Measurements from ENCODE around the gene ZNF322. TPM values are rescaled to one million over a fixed set of nuclear protein-coding genes. Genes with fewer than 3 reads are reported as not detected.

The ZNF322 gene
- total and polyA plus RNA-seq, 2 of the 8 experiments (the other 6 are each of a cell fraction or from before 2014, with no cell fraction given): 5.3 to 35.0 TPM

DNA sequence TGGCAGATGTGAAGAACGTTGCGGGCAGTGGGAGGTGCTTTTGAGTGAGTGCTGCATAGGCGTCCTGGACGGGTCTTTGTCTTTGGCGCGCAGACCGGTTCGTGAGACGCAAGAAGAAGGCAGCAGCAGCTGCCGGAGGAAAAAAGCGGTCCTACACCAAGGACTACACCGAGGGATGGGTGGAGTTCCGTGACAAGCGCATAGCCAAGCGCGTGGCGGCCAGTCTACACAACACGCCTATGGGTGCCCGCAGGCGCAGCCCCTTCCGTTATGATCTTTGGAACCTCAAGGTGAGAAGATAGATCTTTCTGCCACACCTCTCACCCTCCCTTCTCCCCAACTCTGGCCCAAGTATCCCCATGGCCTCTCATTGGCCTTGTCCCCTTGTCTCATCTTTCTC, 61.7 kb downstream of the ZNF322 start:
- Histone ChIP-seq H3K79me1 (ENCODE audit: low read depth, low read length) (peaks cover 8% of the 10 kb centered on the region), H3K36me3 (ENCODE audit: control insufficient read depth in 2 of 4, insufficient read depth in 4 of 4, low read length in 3 of 4) (peaks cover 0 to 6% (median 3%) of the 10 kb centered on the region in 4 experiments; a peak in 2 of 8 replicates), H3K27ac (ENCODE audit: low read depth, low read length) (no peak overlapping the region), H3K23me2 (ENCODE audit: low read depth, low read length) (peaks cover 18% of the 10 kb centered on the region), H3K9ac (replicated peaks in 1 of 4; ENCODE audit: extremely low read depth in 1 of 4, low read depth in 3 of 4, low read length in 3 of 4) (no peak overlapping the region; a peak in 1 of 7 replicates), H3K18ac (ENCODE audit: extremely low read depth, low read length) (no peak overlapping the region), H3K4me1 (replicated peaks in 1 of 4; ENCODE audit: control insufficient read depth in 3 of 4, insufficient read depth in 4 of 4, low read length in 3 of 4) (peaks cover 0 to 5% (median 2%) of the 10 kb centered on the region in 4 experiments; a peak in 5 of 7 replicates), H4K8ac (ENCODE audit: extremely low read depth, insufficient read depth, low read length) (no peak overlapping the region), H3K56ac (replicated peaks; ENCODE audit: insufficient read length, low read depth, low read length) (no peak overlapping the region), H2AFZ (ENCODE audit: low read length) (no peak overlapping the region), H4K20me1 (replicated peaks in 1 of 2; ENCODE audit: control insufficient read depth in 1 of 2, insufficient read depth in 2 of 2, low read length in 2 of 2) (no peaks in the 10 kb centered on the region), H3K4me3 (ENCODE audit: extremely low read depth in 1 of 4, insufficient read depth in 2 of 4, low read depth in 3 of 4, low read length in 4 of 4) (peak overlapping the region; percentile 92 to 100 (median 99); a peak in 7 of 8 replicates), H3K79me2 (ENCODE audit: control insufficient read depth in 1 of 2, insufficient read depth in 2 of 2, low read length in 2 of 2) (peaks cover 0 to 12% of the 10 kb centered on the region in 2 experiments; a peak in 2 of 4 replicates), H2BK5ac (ENCODE audit: low read depth, low read length) (no peak overlapping the region), H4K5ac (ENCODE audit: insufficient read length, low read depth, low read length) (no peak overlapping the region), H3K14ac (ENCODE audit: insufficient read length) (no peak overlapping the region), H3K9me3 (ENCODE audit: insufficient read depth in 2 of 2, low read depth in 1 of 2, low read length in 1 of 2) (no peaks in the 10 kb centered on the region), H3K4ac (replicated peaks; ENCODE audit: insufficient read length, low read depth, low read length) (no peak overlapping the region), H2AK5ac (ENCODE audit: low read depth, low read length) (no peak overlapping the region), H2BK12ac (ENCODE audit: low read depth, low read length) (no peak overlapping the region), H2BK20ac (ENCODE audit: low read length) (no peak overlapping the region), H2BK120ac (replicated peaks; ENCODE audit: low read depth, low read length) (no peak overlapping the region), H3K23ac (ENCODE audit: insufficient read length) (no peak overlapping the region), H2BK15ac (ENCODE audit: low read length) (no peak overlapping the region), H4K91ac (replicated peaks; ENCODE audit: insufficient read length, low read length) (no peak overlapping the region), H3K4me2 (ENCODE audit: insufficient read depth in 1 of 2, low read depth in 2 of 2, low read length in 2 of 2) (peak overlapping the region; percentile 74 to 90), H3K27me3 (replicated peaks in 1 of 4; ENCODE audit: control insufficient read depth in 3 of 4, extremely low read depth in 1 of 4, insufficient read depth in 3 of 4, low read length in 3 of 4) (no peaks in the 10 kb centered on the region)
- no peak for FAIRE-seq
- ChIA-PET POLR2A (ENCODE audit: partially characterized antibody) (no interaction called here), CTCF (ENCODE audit: partially characterized antibody) (no interaction called here)
- 86% methylated on average over 21 of the region's 21 CpGs; no CpG with 5 or more reads in 1 of the 2 experiments for WGBS, 2 experiments (ENCODE audit: extremely low coverage in 1 of 2, insufficient coverage in 1 of 2, insufficient read length in 1 of 2, insufficient replicate concordance in 2 of 2, low coverage in 1 of 2, low lambda C conversion rate in 2 of 2, missing lambda C conversion rate in 1 of 2)
- no peak for DNase-seq (ENCODE audit: low read depth in 1 of 2, low spot score in 2 of 2)
- no peak for TF ChIP-seq TAF7 (optimal IDR thresholded peaks at IDR 0.05; ENCODE audit: borderline replicate concordance, low read depth, low read length)
- no peak for TF ChIP-seq TAF1 (IDR thresholded peaks at IDR 0.05; ENCODE audit: low read depth, low read length)
- TF ChIP-seq CTCF (IDR thresholded peaks at IDR 0.05; ENCODE audit: control extremely low read depth in 1 of 3, insufficient read depth in 1 of 3, low read depth in 1 of 3, low read length in 3 of 3): no peak
- no peak for TF ChIP-seq MAFK (IDR thresholded peaks at IDR 0.05; ENCODE audit: low read depth, low read length)
- TF ChIP-seq PHF8 (conservative IDR thresholded peaks at IDR 0.05; ENCODE audit: low read depth, low read length): no peak
- TF ChIP-seq CTBP2 (IDR thresholded peaks at IDR 0.05; ENCODE audit: borderline replicate concordance, insufficient read depth, insufficient read length, low read length): no peak
- no peak for TF ChIP-seq KDM4A (IDR thresholded peaks at IDR 0.05; ENCODE audit: low read depth, low read length, severe bottlenecking)
- TF ChIP-seq CEBPB (IDR thresholded peaks at IDR 0.05; ENCODE audit: low read depth, low read length): no peak
- no peak for TF ChIP-seq RAD21 (IDR thresholded peaks at IDR 0.05 in 1 of 2, conservative IDR thresholded peaks at IDR 0.05 in 1 of 2; ENCODE audit: low read depth in 2 of 2, low read length in 2 of 2)
- TF ChIP-seq ZNF274 (IDR thresholded peaks at IDR 0.05; ENCODE audit: borderline replicate concordance, extremely low read depth, low read length): no peak
- TF ChIP-seq EZH2 (IDR thresholded peaks at IDR 0.05; ENCODE audit: low read depth, low read length, severe bottlenecking): no peak

Data from H1 (cell line).